HG03439 (cell line): ENCODE measurements around the gene NIM1K.
"Not testable (repeated sequence)": the region's sequence is repeated elsewhere in the genome, so short reads cannot be mapped to it uniquely, and the experiment has no call there.

Experiments used
- ATAC-seq: cut with Tn5 transposase; IDR thresholded peaks from one replicate; pipeline ENCODE4 v1.9.1; 2021; ENCODE audit warnings: mild to moderate bottlenecking, moderate library complexity; ENCODE audit not compliant: unreplicated experiment

Gene NIM1K

DNA sequence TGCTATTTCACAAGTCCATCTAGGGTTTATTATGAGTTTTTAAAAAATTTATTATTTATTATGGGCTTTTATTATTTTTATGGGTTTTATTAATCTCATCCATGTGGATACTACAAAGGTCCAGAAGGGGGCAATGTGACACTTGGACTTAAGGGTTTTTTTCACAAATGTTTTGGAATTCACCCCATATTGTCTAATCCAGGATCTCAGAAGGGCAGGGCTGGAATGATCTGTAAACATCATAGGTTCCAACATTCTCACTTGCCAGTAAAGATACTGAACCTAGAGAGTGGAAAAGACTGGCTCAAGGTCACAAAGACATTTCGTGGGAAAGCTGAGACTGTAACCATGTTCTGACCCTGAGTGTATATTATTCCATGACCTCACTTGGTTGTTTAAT, 35.6 kb downstream of the NIM1K start:
- no peak for ATAC-seq

DNA sequence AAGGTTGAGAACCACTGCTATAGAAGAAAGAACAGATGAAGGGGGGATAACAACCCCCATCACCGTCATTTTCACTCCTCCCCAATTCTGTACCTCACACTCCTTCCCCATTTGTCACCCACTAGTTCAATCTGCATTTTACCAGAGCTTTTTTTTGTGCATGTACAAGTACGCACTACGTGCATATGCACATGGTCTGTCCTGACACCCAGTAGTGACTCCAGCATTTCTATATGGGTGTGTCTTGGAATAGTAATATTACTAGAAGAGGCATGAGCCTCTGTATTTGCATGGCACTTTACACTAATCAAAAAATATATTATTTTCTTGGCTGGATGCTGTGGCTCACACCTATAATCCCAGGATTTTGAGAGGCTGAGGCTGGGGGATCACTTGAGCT, 38.7 kb downstream of the NIM1K start:
- no peak for ATAC-seq

DNA sequence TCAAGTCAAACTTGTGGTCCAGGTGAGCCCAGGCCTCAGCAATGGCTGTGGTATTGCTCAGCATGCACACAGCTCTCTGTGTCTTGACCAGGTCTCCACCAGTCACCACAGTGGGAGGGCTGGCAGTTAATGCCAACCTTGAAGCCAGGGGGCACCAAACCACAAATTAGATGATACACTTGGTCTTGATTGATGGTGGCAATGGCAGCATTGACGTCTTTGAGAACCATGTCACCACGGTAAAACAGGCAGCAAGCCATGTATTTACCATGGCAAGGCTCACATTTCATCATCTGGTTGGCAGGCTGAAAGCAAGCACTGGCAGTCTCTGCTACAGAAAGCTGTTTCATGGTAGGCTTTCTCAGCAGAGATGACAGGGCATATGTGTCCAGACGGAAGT, 40.0 kb downstream of the NIM1K start:
- ATAC-seq, result no peak

- no peak for ATAC-seq
Observed at GRCh38 chr5:43232943-43233833, 41.2 kb downstream of the NIM1K start.

DNA sequence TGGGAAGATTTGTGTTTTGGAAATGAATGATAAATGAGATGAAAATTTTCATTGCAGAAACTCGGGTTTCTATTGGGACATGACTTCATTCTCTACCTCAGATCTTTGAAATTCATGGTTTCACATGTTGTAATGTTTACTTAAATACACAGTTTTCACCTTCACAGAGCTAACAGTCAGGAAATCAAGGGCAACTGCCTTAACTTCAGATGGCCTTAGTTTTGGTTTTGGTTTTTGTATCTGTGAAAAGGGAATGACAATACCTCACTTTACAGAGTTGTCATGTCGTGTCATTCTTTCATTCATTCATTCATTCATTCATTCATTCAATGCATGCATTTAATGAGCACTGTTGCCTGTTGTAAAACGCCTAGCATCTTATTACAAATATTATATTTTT, 41.9 kb downstream of the NIM1K start:
- no peak for ATAC-seq

DNA sequence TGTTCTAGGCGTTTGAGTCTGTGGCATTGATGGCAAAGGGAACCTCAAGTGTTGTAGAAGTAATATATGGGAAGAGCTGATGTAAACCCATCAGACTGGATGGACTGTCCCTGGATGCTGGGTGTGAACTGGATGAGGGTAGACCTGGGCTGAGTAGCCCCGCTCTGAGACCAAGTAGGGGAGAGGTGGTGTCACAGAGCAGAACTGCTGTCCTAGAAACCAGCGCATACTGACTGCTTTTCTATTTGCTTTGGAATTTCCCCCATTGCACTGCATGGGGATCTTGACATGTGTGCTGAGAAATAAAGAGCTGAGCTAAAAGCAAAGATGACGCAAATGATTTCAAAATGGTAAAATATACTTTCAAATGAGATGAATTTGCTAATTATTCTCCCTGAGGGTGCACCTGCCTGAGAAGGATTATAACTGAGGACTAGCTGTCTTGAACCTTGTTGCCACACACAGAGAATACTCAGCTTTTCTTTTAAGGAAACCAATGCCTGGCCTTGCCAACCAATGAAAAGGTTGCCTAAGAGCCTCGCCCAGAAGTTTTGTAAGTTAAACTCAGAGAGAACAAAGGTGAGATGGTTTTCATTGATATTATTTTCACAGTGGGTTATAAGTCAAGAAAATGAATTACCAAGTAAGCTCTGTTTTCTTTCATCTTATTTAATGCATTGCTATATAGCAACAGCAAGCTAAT, 44.8 kb downstream of the NIM1K start:
- ATAC-seq, result no peak

DNA sequence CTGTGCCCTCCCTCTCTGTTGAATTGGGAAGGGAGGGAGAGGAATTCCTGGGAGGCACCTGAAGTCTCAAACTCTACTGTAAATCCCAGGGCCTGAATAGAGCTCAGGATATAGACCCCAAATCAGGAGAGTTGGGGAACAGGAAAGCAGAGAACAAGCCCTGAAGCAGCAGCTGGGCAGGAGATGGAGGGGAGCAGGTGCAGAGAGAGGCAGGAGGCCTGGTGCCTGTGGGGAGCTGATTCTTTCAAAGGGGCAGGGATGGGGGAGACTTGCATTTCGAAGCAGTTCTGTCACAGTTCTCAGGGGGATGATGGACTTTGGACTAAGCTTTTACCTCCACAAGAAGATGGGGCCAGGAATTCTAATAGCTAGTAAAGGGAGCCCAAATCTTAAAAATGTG, 50.2 kb downstream of the NIM1K start:
- ATAC-seq, result no peak

DNA sequence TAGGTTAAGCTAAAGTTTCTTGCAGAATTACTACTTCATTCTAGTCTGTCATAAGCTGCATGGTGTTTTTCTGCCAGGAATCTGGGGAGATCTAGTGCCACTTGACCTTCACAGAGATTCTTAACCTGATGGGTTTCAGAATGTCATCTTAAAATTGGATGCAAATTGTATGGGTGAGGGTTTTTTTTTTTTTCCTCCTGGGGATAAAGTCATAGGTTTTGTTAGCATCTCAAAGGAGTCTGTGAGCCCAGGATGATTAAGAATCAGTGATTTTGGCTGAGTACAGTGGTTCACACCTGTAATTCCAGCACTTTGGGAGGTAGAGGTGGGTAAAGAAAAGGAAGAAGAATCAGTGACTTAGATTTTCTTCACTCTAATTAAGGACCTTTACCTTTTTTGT, 51.2 kb downstream of the NIM1K start:
- ATAC-seq, result no peak

- ATAC-seq, result peak; percentile 56
Observed at GRCh38 chr5:43244823-43245565, 53.0 kb downstream of the NIM1K start.

GRCh38 chr5:43245724-43246385, 53.8 kb downstream of the NIM1K start:
- peak; percentile 76 for ATAC-seq

GRCh38 chr5:43251754-43252153, 59.7 kb downstream of the NIM1K start:
- ATAC-seq, result no peak

GRCh38 chr5:43255704-43256103, 63.7 kb downstream of the NIM1K start:
- ATAC-seq, result no peak

DNA sequence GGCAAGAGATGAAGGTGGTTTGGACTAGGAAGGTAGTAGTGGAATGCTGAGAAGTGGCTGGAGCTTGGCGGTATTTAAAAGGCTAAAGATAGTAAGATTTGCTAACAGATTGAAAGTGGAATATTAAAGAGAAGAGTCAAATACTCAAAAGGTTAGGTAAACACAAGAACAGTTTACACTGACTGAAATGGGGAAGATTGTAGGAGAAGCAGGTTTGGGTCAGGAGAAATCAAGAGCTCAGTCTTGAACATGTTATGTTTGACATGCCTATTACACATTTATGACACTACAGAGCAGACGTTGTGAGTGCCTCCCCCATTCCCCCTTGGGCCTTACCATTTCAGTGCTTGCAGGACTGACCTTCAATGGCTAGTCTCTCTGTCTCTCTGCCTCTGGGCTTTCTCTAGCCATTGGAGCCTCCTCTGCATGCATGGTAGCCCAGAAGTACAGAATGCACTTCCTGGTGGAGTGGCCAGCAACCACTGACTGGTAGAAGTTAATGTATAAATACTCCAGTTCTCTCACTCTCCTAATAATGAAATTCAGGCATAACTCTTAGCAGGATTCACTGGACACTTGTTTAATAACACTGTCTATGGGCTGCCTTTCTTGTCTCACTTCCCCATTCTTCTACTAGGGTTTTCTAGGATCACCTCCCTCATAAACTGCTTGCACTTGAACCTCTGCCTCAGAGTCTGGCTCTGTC, 64.4 kb downstream of the NIM1K start:
- ATAC-seq, result no peak

- no peak for ATAC-seq
Observed at GRCh38 chr5:43258116-43258515, 66.1 kb downstream of the NIM1K start.

DNA sequence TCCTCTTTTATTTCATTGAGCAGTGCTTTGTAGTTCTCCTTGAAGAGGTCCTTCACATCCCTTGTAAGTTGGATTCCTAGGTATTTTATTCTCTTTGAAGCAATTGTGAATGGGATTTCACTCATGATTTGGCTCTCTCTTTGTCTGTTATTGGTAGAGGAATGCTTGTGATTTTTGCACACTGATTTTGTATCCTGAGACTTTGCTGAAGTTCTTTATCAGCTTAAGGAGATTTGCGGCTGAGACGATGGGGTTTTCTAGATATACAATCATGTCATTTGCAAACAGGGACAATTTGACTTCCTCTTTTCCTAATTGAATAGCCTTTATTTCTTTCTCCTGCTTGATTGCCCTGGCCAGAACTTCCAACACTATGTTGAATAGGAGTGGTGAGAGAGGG, 70.2 kb downstream of the NIM1K start:
- not testable (repeated sequence) for ATAC-seq

- peak; percentile 91 for ATAC-seq
Observed at GRCh38 chr5:43268188-43268820, 76.3 kb downstream of the NIM1K start.

- no peak for ATAC-seq
Observed at GRCh38 chr5:43270645-43271044, 78.6 kb downstream of the NIM1K start.

- ATAC-seq, result no peak
Observed at GRCh38 chr5:43273552-43273951, 81.5 kb downstream of the NIM1K start.

DNA sequence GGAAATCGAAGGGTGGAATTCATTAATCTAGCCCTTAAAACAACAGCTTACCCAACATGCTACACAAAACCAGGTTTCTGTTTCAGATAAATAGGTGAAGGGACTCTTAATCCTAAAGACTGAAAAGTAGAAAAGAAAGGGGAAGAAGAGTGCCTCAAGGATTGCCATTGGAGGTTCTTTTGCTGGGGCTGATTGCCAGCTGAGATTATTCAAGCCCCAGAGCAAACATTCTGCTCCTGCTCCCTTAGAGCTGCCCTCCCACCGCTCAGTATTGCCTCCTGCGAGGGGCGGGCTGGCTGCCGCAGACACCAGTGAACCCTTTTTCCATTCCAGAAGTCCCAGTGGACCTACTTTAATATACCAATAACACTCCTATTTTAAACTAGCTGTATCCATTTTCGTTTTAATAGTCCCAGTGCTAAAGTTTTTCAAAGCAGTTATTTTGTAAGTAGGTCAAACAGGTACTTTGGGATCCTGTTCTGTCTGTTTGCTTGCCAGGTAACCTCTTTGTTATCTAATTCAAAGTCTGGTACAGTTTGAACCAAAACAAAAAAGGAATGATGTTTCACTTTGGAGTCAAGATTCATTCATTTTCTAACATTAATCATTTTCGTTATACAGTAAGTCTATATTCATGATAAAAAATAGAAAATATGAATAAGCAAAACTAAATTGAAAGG, 82.5 kb downstream of the NIM1K start:
- no peak for ATAC-seq
